HCEC 1CT (cell line): ENCODE results near the gene LAG3.
A peak's percentile ranks its signal among the peaks of the same experiment; 100 is the strongest.

Source experiments
- DNase-seq: peaks from one replicate; pipeline ENCODE4 v3.0.0-alpha.2; 2017

The LAG3 gene

GRCh38 chr12:6824901-6825381 is 52.6 kb downstream of the LAG3 start:
- DNase-seq, result no peak

- peak; percentile 80 for DNase-seq
These were observed 53.2 kb downstream of the LAG3 start for GRCh38 chr12:6825398-6826124.

DNA sequence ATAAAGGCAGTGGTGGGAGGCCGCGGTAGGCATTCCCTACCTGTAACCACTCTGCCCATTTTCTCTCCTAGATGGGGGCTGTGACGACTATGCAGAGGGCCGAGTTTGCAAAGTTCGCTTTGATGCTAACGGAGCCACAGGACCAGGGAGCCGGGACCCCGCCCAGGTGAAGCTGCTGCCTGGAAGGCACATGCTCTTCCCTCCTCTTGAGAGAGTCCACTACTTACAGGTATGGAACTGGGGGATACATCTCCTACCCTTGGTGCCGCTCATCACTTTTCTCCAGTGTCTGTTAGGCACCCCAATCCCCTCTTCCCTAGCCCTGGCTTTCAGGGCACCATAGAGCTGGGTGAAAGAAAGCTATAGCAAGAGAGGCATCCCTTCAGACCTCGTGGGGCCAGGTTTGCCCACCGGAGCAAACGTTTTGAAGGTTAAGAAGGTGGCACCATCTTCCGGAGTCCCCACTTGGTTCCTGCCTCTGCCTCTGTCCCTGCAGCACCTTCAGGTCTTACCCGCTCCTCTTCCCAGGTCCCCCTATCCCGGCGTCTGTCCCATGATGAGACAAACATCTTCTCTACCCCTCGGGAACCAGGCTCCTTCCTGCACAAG is 53.9 kb downstream of the LAG3 start:
- no peak for DNase-seq

DNA sequence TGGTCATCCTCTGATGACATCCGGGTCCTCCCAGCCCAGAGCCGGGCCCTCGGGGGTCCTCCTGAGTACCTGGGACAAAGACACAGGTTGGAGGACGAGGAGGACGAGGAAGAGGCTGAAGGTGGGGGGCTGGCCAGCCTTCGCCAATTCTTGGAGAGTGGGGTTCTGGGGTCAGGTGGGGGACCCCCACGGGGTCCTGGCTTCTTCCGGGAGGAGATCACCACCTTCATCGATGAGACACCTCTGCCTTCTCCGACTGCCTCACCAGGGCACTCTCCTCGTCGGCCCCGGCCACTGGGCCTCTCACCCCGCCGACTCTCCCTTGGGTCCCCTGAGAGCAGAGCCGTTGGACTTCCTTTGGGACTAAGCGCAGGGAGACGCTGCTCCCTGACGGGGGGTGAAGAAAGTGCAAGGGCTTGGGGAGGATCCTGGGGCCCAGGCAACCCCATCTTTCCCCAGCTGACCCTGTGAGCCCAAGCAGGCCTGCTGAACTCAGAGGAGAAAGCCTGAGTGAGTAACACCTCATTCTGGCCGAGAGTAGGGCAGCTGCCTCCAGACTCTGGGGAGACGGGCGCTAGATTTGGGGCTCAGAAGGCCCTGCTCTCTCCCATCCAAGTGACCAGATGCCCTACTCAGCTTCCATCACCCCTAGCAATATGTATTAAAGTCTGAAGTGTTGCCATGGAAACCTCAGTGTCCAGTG is 54.6 kb downstream of the LAG3 start:
- DNase-seq, result no peak

DNA sequence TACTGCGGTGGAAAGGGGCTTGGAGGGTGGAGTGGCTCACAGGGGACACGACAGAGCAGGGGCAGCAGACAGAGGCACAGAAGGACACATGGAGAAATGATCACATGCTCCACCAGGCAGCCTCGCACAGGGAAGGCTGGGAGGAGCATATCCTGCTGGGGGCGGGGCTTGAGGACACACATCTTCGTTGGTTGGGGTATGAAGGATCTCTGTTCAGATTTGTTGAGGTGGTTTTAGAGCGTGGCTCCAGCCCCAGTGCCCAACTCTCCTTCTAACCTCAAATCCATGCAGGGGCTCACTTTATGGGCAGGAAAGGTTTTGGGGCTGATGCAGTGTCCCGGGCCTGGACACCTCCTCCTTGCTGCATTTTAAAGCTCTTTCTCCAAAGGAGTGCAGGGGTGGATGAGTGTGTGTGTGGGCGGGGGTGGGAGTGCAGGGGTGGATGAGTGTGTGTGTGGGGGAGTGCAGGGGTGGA is 55.2 kb downstream of the LAG3 start:
- DNase-seq, result peak; percentile 79
